Stimulated activated CD8-positive, alpha-beta memory T cell treated with anti-CD3 and anti-CD28 coated beads, Interleukin-7, amount 100 ng/mL, for 1 hour (primary cell): Measurements from ENCODE around the gene MLX.
A peak's percentile ranks its signal among the peaks of the same experiment; 100 is the strongest.
"Not testable (repeated sequence)": the region's sequence is repeated elsewhere in the genome, so short reads cannot be mapped to it uniquely, and the experiment has no call there.

Experiments used
- DNase-seq, 2 donors: peaks; one replicate each; pipeline ENCODE4 v3.0.0-alpha.2; 2020; ENCODE audit warnings: low read depth in 2 of 2

Gene MLX

GRCh38 chr17:42578282-42578869 lies 11.5 kb downstream of the MLX start:
- DNase-seq = peak in 1 of 2 donors; percentile 53

DNA sequence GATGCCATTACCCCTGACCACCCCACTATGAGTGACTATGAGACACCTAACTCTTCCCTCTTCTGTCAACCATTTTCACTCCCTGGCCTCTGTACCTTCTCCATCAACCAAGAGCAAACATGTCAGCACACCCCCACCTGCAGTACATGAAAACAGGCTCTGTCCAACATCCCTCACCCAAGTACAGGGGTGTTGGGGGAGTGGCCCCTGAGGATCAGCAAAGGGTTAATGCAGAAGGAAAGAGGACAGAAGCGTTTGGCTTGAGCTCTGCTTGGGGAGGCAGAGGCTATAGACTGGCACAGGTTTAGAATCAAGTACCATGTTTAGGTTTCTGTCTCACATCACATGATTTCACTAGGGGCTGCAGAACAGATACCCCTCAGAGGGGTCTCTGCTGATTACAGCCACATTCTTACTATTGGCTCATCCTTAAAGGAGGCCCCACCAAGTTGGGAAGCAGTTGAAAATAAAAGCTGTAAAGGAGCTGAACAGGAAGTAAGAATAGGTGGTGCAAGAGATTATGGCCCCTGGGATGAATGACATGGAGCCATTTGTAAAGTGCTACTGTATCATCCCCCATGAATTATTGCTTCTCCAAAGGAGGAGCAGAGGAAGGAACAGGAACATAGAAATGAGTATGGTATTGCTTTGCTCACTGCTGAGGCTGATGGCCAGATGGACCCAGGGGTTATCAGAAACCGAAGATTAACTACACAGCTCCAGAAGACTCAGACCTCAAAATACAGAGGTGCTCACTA lies 13.1 kb downstream of the MLX start:
- no peak for DNase-seq

- no peak for DNase-seq
Measured at GRCh38 chr17:42581744-42582270, 14.9 kb downstream of the MLX start.

GRCh38 chr17:42584880-42585279 lies 18.0 kb downstream of the MLX start:
- no peak for DNase-seq

- DNase-seq = no peak
Measured at GRCh38 chr17:42585353-42585752, 18.5 kb downstream of the MLX start.

- no peak for DNase-seq
Measured at GRCh38 chr17:42586514-42587230, 19.8 kb downstream of the MLX start.

DNA sequence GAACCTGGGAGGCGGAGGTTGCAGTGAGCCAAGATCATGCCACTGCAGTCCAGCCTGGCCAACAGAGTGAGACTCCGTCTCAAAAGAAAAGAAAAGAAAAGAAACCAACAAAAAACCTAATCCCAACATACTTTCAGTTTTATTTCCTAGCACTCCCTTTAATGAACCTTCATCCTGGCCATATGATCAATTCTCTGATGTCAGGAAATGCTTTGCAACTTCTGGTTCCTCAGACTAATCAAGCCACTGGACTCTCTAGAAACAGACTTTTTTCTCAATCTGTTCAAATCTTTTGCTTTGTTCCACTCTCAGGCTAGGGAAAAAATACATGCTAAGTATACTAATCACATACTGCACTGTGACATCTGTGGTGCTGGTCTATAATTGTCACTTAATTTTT lies 24.0 kb downstream of the MLX start:
- no peak for DNase-seq

DNA sequence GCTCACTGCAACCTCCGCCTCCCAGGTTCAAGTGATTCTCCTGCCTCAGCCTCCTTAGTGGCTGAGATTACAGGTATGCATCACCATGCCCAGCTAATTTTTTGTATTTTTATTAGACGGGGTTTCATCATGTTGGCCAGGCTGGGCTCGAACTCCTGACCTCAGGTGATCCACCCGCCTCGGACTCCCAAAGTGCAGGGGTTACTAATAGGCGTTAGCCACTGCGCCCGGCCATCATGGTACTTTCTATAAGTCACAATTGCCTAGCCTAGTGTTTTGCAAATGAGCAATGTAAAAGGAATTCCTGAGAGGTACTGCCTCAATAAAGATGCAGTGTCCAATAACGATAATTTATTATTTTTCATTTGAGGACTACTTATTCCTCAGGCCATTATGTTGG lies 24.5 kb downstream of the MLX start:
- DNase-seq = no peak

GRCh38 chr17:42596386-42596785 lies 29.5 kb downstream of the MLX start:
- no peak for DNase-seq

GRCh38 chr17:42598905-42599304 lies 32.0 kb downstream of the MLX start:
- no peak for DNase-seq

DNA sequence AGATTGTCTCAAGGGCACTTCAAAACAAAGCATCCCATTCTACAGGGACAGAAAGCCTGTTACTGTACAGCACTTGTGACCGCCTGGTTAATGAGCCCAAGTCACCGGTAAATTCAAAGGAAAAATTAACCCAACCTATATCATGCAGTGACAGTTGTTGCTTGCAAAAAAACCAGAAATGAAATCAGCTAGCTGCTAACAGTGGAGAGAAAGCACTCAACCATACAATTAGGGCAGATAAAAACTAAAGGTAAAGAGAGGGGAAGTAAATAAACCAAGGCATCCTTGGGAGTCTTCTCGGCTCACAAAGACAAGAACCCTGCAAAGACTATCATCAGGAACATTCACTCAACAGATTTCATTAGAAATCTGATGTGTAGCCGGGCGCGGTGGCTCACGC lies 36.4 kb downstream of the MLX start:
- no peak for DNase-seq

DNA sequence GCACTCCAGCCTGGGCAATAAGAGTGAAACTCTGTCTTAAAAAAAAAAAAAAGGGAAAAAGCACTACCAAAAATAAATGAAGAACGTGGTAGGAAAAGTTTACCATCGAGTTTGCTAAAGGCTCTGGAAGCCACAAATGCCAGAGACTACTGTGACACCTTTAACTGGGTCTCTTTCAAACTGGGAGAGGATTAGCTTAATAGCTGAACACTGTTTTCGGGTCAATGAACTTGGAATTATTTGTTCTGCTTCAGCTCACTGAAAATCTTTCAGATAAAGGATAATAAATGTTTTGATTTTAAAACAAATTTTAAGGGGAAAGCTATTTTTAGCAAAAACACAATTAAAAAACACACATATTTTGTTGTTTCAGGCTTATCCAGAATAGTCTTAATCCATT lies 40.9 kb downstream of the MLX start:
- no peak for DNase-seq

GRCh38 chr17:42608305-42609181 lies 41.6 kb downstream of the MLX start:
- no peak for DNase-seq

GRCh38 chr17:42609182-42609813 lies 42.4 kb downstream of the MLX start, which contains the start of the genes RETREG3 and TUBG1:
Gene RETREG3, minus strand, starts transcription at chr17:42609374. Its CDS starts 50 bp downstream, at chr17:42609324.
Gene TUBG1, plus strand, starts transcription at chr17:42609683. Its CDS starts 55 bp downstream, at chr17:42609738.
- peak; percentile 98 to 99 for DNase-seq

DNA sequence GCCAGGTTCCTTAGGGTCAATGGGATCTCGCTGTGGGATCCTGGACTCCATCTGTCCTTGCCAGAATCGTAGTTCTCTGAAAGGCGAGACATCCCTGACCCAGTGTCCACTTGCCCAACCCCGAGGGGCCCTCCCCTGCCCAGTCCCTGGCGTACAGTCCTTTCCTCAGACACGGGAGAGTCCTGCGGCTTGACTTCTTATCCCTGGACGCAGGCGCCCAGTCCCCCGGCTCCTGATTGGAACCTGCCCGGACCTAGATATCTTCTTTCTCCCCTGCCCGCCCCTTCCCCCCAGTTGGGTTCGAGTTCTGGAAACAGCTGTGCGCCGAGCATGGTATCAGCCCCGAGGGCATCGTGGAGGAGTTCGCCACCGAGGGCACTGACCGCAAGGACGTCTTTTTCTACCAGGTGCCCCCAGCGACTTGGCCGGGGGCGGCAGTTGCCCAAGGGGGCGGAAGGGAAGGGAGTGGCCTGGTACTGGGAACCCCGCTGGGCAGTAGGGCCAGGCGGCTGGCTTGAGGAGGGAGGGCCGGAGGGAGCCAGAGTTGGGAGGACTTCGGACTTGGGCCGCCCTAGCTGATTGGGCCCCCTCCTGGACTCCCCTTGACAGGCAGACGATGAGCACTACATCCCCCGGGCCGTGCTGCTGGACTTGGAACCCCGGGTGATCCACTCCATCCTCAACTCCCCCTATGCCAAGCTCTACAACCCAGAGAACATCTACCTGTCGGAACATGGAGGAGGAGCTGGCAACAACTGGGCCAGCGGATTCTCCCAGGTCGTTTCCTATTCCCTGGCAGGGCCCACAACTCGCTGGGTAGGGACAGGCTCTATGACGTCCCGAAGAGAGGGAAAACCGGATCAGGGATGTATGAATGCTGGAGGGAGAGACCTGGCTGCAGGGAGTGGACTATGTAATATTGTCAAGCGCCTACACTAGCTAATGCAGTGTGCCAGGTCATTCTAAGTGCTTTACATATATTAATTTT lies 43.2 kb downstream of the MLX start:
- DNase-seq = not testable (repeated sequence)

GRCh38 chr17:42612013-42612412 lies 45.1 kb downstream of the MLX start:
- DNase-seq = no peak

- DNase-seq = no peak
Measured at GRCh38 chr17:42613699-42614295, 46.9 kb downstream of the MLX start.

- no peak for DNase-seq
Measured at GRCh38 chr17:42617956-42618431, 51.1 kb downstream of the MLX start.
